Fibroblast of villous mesenchyme (primary cell): ENCODE measurements around the gene PER2. TPM values are rescaled to one million over a fixed set of nuclear protein-coding genes. Genes with fewer than 3 reads are reported as not detected.
A peak's percentile ranks its signal among the peaks of the same experiment; 100 is the strongest.

Experiments used
- DNase-seq: peaks from one replicate; pipeline ENCODE4 v3.0.0-alpha.2; 2010; ENCODE audit warnings: low read depth
- H3K4me3 ChIP-seq: 2 replicates; pipeline ENCODE4 v1.5.1; 2011; ENCODE audit warnings: low read depth, mild to moderate bottlenecking, low read length
- total RNA-seq: library from RNA; depleted of rRNA; stranded (reverse); fragments of >200 nt; gene quantifications from 2 replicates; pipeline ENCODE4 v1.2.3, GENCODE V29; 2012
- TF ChIP-seq, protein P1 (sequence below): IDR thresholded peaks from 2 replicates; pipeline ENCODE4 v1.5.1; 2012; ENCODE audit warnings: low read depth, mild to moderate bottlenecking, low read length; ENCODE audit not compliant: insufficient read depth

The PER2 gene
- total RNA-seq, 1 donor = 4.3 TPM

DNA sequence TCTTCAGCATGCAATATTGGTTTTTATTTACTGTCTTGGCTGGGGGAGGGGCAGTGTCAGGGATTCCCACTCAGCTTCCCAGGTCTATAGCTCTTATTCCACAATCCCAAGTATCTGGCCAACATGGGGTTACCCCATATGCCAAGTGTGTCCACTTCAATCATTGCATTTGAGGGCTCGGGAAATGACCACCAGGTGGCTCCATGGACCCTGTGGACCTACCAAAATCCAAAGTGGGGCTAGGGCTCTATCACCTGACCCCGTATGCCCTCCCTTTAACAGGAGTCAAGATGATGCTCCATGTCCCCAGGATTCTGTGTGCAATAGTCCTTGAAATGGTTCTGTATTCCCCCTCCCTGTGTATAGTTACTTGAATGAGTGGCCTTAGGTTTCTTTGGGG is 19.8 kb upstream of the PER2 start:
- H3K4me3 ChIP-seq = no peak overlapping the region
- no peak for DNase-seq
- TF ChIP-seq, protein P1, sequence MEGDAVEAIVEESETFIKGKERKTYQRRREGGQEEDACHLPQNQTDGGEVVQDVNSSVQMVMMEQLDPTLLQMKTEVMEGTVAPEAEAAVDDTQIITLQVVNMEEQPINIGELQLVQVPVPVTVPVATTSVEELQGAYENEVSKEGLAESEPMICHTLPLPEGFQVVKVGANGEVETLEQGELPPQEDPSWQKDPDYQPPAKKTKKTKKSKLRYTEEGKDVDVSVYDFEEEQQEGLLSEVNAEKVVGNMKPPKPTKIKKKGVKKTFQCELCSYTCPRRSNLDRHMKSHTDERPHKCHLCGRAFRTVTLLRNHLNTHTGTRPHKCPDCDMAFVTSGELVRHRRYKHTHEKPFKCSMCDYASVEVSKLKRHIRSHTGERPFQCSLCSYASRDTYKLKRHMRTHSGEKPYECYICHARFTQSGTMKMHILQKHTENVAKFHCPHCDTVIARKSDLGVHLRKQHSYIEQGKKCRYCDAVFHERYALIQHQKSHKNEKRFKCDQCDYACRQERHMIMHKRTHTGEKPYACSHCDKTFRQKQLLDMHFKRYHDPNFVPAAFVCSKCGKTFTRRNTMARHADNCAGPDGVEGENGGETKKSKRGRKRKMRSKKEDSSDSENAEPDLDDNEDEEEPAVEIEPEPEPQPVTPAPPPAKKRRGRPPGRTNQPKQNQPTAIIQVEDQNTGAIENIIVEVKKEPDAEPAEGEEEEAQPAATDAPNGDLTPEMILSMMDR = peak; percentile 42

DNA sequence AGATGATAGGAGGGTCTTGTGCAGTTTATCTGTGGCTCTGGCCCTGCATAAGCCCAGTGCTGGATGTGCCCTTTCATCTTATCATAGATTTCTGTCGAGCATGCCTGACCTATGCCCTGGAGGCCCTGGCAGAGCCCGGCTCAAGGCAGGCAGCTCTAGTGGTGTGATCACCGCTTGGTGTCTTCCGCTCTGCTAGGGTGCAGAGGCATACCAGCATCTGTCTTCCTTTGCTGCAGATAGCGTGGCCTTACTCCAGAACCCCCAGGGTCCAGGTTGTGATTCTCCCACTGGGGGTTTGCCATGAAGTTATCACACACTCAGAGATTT is 18.2 kb upstream of the PER2 start:
- no peak for DNase-seq
- TF ChIP-seq, protein P1 = no peak
- H3K4me3 ChIP-seq = no peak overlapping the region

DNA sequence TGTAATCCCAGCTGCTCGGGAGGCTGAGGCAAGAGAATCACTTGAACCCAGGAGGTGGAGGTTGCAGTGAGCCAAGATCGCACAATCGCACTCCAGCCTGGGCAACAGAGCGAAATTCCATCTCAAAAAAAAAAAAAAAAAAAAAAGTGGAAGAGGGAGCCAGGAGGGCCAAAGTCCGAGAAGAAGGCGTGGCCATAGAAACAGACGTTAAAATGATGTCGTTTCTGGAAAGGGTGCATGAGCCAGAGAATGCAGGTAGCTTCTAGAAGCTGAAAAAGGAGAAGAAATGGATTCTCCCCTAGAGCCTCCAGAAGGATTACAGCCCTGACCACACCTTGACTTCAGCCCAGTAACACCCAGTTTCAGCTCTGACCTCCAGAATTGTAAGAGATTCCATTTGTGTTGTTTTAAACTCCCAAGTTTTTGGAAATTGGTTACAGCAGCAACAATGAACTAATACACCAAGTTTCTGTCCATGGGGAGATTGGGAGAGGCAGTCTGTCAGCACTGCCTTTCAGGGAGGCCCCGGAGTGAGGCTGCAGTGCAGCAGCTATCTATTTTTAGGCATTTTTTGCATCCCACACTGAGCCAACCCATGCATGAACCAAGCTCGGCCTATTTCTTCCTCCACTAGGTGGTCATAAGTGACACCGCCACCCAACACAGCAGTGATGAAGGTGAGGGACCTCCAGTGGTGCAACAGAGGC is 17.7 kb upstream of the PER2 start:
- no peak for DNase-seq
- no peak overlapping the region for H3K4me3 ChIP-seq
- TF ChIP-seq, protein P1 = no peak

DNA sequence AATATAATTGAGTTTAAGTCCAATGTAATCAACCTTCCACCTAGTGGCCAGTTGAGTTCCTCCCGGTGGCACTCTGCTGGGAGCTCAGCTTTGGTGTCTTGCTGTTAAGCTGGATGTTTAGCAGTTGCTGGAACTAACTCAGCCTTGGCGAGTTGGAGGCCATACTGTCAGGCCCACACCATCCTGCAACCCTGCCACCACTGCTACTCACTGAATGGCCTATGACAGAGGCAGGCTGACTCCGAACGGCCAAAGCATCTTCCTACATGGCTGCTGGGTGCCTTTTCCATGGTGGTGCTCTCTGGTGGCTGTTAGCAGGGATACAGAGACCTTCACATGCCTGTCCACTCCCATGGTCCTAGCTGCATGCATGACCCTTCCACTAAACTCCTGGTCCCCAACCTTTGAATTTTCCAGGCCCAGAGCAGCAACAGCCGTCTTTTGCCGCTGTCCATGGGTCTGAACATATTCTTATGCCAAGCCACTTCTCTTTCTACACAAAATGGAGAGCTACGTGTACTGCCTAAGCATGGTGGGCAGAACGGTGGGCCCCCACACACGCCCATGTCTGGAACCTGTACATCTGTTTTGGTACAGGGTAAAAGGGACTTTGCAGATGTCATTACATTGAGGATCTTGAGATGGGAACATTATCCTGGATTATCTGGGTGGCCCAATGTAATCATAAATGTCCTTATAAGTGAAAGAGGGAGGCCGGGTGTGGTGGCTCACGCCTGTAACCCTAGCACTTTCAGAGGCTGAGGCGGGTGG is 16.9 kb upstream of the PER2 start:
- no peak for DNase-seq
- TF ChIP-seq, protein P1 = peak; percentile 32
- H3K4me3 ChIP-seq = no peak overlapping the region

DNA sequence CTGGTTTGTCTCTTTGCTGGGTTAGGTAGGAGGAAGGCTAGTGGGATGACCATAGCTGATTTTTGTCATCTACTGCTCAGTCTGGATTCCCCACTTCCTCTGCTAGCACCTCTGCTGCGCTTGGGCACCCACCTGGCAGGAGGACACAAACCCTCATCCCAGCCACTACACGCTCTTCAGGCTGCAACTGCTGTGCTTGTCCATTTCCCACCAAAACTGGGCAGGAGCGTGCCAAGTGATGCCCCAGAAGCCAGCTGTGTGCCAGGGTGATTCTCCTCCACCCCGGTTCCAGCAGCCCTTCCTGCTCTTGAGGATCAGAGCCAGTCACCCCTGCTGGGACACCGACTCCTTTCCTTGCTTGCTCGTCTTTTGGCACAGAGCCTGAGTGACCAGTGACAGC is 15.7 kb upstream of the PER2 start:
- DNase-seq = no peak
- H3K4me3 ChIP-seq = no peak overlapping the region
- TF ChIP-seq, protein P1 = no peak

DNA sequence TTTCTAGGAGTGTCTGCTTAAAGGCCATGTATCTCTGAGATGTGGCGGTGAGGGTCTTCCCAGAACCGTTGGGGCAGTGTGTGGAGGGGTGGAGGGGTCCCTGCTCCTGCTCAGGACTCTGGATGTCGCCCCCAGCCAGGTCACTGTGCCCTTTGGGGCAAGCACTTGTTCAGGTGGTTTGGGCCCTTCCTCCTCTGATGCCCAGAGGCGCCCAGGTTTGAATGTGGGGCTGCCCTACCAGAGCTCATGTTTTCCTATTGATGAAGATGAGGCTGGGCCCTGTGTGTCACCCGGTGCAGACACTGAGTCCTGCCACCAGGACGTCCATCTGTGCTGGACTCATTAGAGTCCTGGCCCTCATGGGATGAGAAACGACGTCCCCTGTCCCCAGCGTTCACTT is 14.3 kb upstream of the PER2 start:
- no peak for DNase-seq
- no peak overlapping the region for H3K4me3 ChIP-seq
- TF ChIP-seq, protein P1 = no peak
